K562 (cell line): ENCODE measurements around the gene CALHM1. TPM values are rescaled to one million over a fixed set of nuclear protein-coding genes. Genes with fewer than 3 reads are reported as not detected.

Experiments
- ATAC-seq: fragments of 200-7000 bp; cut with Tn5 transposase; 3 replicates; pipeline ENCODE4 v1.9.1; 2020; ENCODE audit warnings: moderate library complexity
- BruUV-seq: library from RNA; stranded (reverse); fragments of 400-500 nt; replicated peaks from 2 replicates; lab custom pipeline; 2021; lab: Mats Ljungman, UMichigan
- CTCF ChIA-PET: fragments of 300-600 bp; formaldehyde crosslinking; extraction: SDS; loops from one replicate; lab custom pipeline; 2021; ENCODE audit warnings: low intra/inter-chr PET ratio; lab: Yijun Ruan, JAX
- POLR2A ChIA-PET: fragments of 300-600, 350-650 bp; sonication (Branson Sonifier 250); formaldehyde crosslinking; extraction: SDS; loops from one replicate; lab custom pipeline; 2021; ENCODE audit warnings: antibody characterized with exemption, inconsistent platforms; lab: Yijun Ruan, JAX
- DNase-seq, 4 experiments: peaks; one replicate each; pipeline versions ENCODE4 v3.0.0 to v3.0.0-alpha.2; 2011 to 2018; ENCODE audit warnings: low spot score in 3 of 4, mixed read lengths in 3 of 4; ENCODE audit errors: extremely low read depth in 1 of 4
- FAIRE-seq: peaks from 2 replicates; lab custom pipeline; 2011; peaks lifted over from hg19 to GRCh38; lab: Jason Lieb, UNC
- H2AFZ ChIP-seq: 2 replicates; pipeline ENCODE4 v1.6.0; 2011; ENCODE audit warnings: low read depth, low read length, control low read depth, inconsistent platforms
- H3K27ac ChIP-seq: fragments of 200-600 bp; 3 replicates; pipeline ENCODE4 v1.8.0; 2011; ENCODE audit warnings: low read depth, mild to moderate bottlenecking, control low read depth, inconsistent platforms, low read length, moderate library complexity, mixed read lengths; ENCODE audit errors: extremely low read depth
- H3K27me3 ChIP-seq, 2 experiments: fragments of 300-600 bp in 1 of 2; 2 replicates in 1 of 2; 3 replicates in 1 of 2; pipeline versions ENCODE4 v1.6.0 to v1.8.0; 2011; ENCODE audit warnings: inconsistent platforms in 2 of 2, low read length in 2 of 2, mild to moderate bottlenecking in 1 of 2, mixed read lengths in 1 of 2, moderate library complexity in 1 of 2; ENCODE audit not compliant: control insufficient read depth in 2 of 2, insufficient read depth in 2 of 2
- H3K36me3 ChIP-seq: fragments of 300-600 bp; 3 replicates; pipeline ENCODE4 v1.8.0; 2011; ENCODE audit warnings: mild to moderate bottlenecking, low read length, inconsistent platforms; ENCODE audit not compliant: control insufficient read depth, insufficient read depth
- H3K4me1 ChIP-seq, 2 experiments: fragments of 200-600 bp in 1 of 2; replicated peaks in 1 of 2; 2 replicates in 1 of 2; 3 replicates in 1 of 2; pipeline versions ENCODE4 v1.5.1 to v1.8.0; 2011; ENCODE audit warnings: inconsistent platforms in 2 of 2, low read length in 2 of 2, mild to moderate bottlenecking in 1 of 2, mixed read lengths in 1 of 2, moderate library complexity in 1 of 2; ENCODE audit not compliant: control insufficient read depth in 2 of 2, insufficient read depth in 2 of 2
- H3K4me2 ChIP-seq: 2 replicates; pipeline ENCODE4 v1.6.1; 2011; ENCODE audit warnings: low read length, control low read depth, inconsistent platforms, mixed read lengths; ENCODE audit not compliant: insufficient read depth
- H3K4me3 ChIP-seq: fragments of 200-600 bp; sonication (generic), shearing (Covaris generic); 2 replicates; pipeline ENCODE4 v1.5.1; 2016; ENCODE audit warnings: control low read depth, inconsistent platforms
- H3K79me2 ChIP-seq: fragments of 200-600 bp; 3 replicates; pipeline ENCODE4 v1.8.0; 2011; ENCODE audit warnings: low read length, inconsistent platforms; ENCODE audit not compliant: control insufficient read depth, insufficient read depth
- H3K9ac ChIP-seq, 2 experiments: 2 replicates each; pipeline versions ENCODE4 v1.6.0 to v1.6.1; 2011; ENCODE audit warnings: low read depth in 2 of 2, low read length in 2 of 2, control low read depth in 1 of 2, inconsistent platforms in 1 of 2, mild to moderate bottlenecking in 1 of 2, mixed read lengths in 1 of 2; ENCODE audit not compliant: insufficient read depth in 1 of 2
- H3K9me1 ChIP-seq: one replicate; pipeline ENCODE4 v1.6.0; 2011; ENCODE audit warnings: inconsistent platforms, mild to moderate bottlenecking, low read length, moderate library complexity; ENCODE audit not compliant: control insufficient read depth, insufficient read depth
- H3K9me3 ChIP-seq: replicated peaks from 2 replicates; pipeline ENCODE4 v1.5.1; 2011; ENCODE audit warnings: low read depth, low read length, inconsistent platforms; ENCODE audit not compliant: control insufficient read depth, insufficient read depth
- H4K20me1 ChIP-seq: replicated peaks from 2 replicates; pipeline ENCODE4 v1.6.1; 2011; ENCODE audit warnings: low read length, inconsistent platforms, mixed read lengths; ENCODE audit not compliant: control insufficient read depth, insufficient read depth
- EZH2 ChIP-seq: IDR thresholded peaks from 2 replicates; pipeline ENCODE4 v1.6.1; 2012; ENCODE audit warnings: low read depth, mild to moderate bottlenecking, inconsistent platforms, low read length, borderline replicate concordance
- RFX7 ChIP-seq: fragments of 250-450 bp; sonication (Bioruptor Pico); IDR thresholded peaks from 2 replicates; pipeline ENCODE4 v1.5.1; 2021; ENCODE audit warnings: mild to moderate bottlenecking
- SP1 ChIP-seq: sonication (generic); formaldehyde crosslinking; IDR thresholded peaks from 2 replicates; pipeline ENCODE4 v1.8.1; 2022; ENCODE audit warnings: mild to moderate bottlenecking, missing genetic modification reagents
- WGBS: fragments of 100-300 bp; shearing (Covaris generic); methylation state at CpG from one replicate; pipeline ENCODE4 v1.1.6; 2016; ENCODE audit warnings: low coverage, mixed read lengths; ENCODE audit not compliant: insufficient coverage; ENCODE audit errors: missing lambda C conversion rate; 5-methylcytosine and 5-hydroxymethylcytosine counted together
- in situ Hi-C: fragments of 300-500 bp; cut with MboI; formaldehyde crosslinking; loops from 4 replicates; pipeline ENCODE4 v1.15.0; 2018; ENCODE audit warnings: inconsistent platforms, mixed read lengths
- intact Hi-C: fragments of 100-400 bp; cut with micrococcal nuclease; formaldehyde crosslinking; loops from 2 replicates; pipeline ENCODE4 v1.14.2; 2022
- polyA plus RNA-seq, 8 experiments: library from polyadenylated mRNA; depleted of rRNA in 4 of 8; stranded (reverse) in 5 of 8; unstranded in 3 of 8; fragments of >200 nt; fragmentation: Nextera tagmentation in 2 of 8; fragmentation: Illumina TruSeq in 1 of 8; extraction: Ambion mirVana in 2 of 8; extraction: Trizol in 1 of 8; gene quantifications; 2 replicates each; pipeline versions ENCODE4 v1.2.1 to v1.2.3, GENCODE V29; 2011 to 2014; ENCODE audit warnings: inconsistent platforms in 1 of 8, missing spikeins in 1 of 8
- total RNA-seq, 7 experiments: library from RNA; depleted of rRNA in 6 of 7; stranded (reverse); fragments of >200 nt in 6 of 7; fragmentation: Illumina TruSeq in 2 of 7; extraction: Trizol in 2 of 7; gene quantifications; 2 replicates each; pipeline versions ENCODE4 v1.2.1 to v1.2.3, GENCODE V29; 2011 to 2021; ENCODE audit warnings: low replicate concordance in 1 of 7

Gene CALHM1
- total and polyA plus RNA-seq, 9 of the 15 experiments (the other 6 are each of a cell fraction or from before 2014, with no cell fraction given) = 0.03 TPM; not detected in 8

- Histone ChIP-seq H3K9ac (no peak overlapping the region), H4K20me1 (no peaks in the 10 kb centered on the region), H2AFZ (no peak overlapping the region), H3K4me2 (no peak overlapping the region), H3K27me3 (no peaks in the 10 kb centered on the region), H3K4me3 (no peak overlapping the region), H3K4me1 (no peaks in the 10 kb centered on the region)
- in situ Hi-C loops = no loop called here
- BruUV-seq = no TSS peak
- POLR2A ChIA-PET = no interaction called here
- ATAC-seq = no peak
- no peak for FAIRE-seq
- intact Hi-C loops = no loop called here
- no peak for DNase-seq
- TF ChIP-seq RFX7 = no peak
- TF ChIP-seq, all 486 proteins: peak for 0
- Histone ChIP-seq H3K9me1 (no peaks in the 10 kb centered on the region), H3K27ac (no peak overlapping the region), H3K36me3 (peaks cover 92% of the 10 kb centered on the region), H3K79me2 (no peaks in the 10 kb centered on the region), H3K9me3 (no peaks in the 10 kb centered on the region)
- CTCF ChIA-PET = no interaction called here
- WGBS = 86% methylated on average over 5 of the region's 5 CpGs
These were observed 29.6 kb downstream of the CALHM1 start for GRCh38 chr10:103428989-103429643.

GRCh38 chr10:103427866-103428265 is 30.8 kb downstream of the CALHM1 start:
- Histone ChIP-seq H3K36me3 (peaks cover 93% of the 10 kb centered on the region), H3K4me3 (no peak overlapping the region), H3K9ac (no peak overlapping the region), H4K20me1 (no peaks in the 10 kb centered on the region), H3K27me3 (no peaks in the 10 kb centered on the region), H3K27ac (no peak overlapping the region), H3K4me1 (no peaks in the 10 kb centered on the region), H3K9me3 (no peaks in the 10 kb centered on the region), H2AFZ (no peak overlapping the region), H3K9me1 (no peaks in the 10 kb centered on the region), H3K79me2 (no peaks in the 10 kb centered on the region; the same call in 2 of the 3 replicates), H3K4me2 (no peak overlapping the region)
- no peak for TF ChIP-seq EZH2
- no peak for TF ChIP-seq SP1
- ATAC-seq (no peak), FAIRE-seq (no peak), DNase-seq (no peak)
- WGBS = 94% methylated on average over 8 of the region's 9 CpGs
- BruUV-seq = no TSS peak
- POLR2A ChIA-PET = no interaction called here
- intact Hi-C loops (no loop called here), in situ Hi-C loops (no loop called here)
- CTCF ChIA-PET = no interaction called here
